GM12878 (cell line): Measurements from ENCODE around the gene RANGAP1. TPM values are rescaled to one million over a fixed set of nuclear protein-coding genes. Genes with fewer than 3 reads are reported as not detected.

Experiments
- ATAC-seq: fragments of 200-7000 bp; cut with Tn5 transposase; 3 replicates; pipeline ENCODE4 v1.9.1; 2020; ENCODE audit warnings: mild to moderate bottlenecking, moderate library complexity
- BruUV-seq: library from RNA; stranded (reverse); fragments of 400-500 nt; replicated peaks from 2 replicates; lab custom pipeline; 2021; lab: Mats Ljungman, UMichigan
- CTCF ChIA-PET: fragments of 300-600 bp; sonication (Branson Sonifier 250); formaldehyde crosslinking; extraction: SDS; loops from one replicate; lab custom pipeline; 2021; ENCODE audit warnings: inconsistent platforms; lab: Yijun Ruan, JAX
- POLR2A ChIA-PET: fragments of 350-600 bp; formaldehyde crosslinking; extraction: SDS; loops from one replicate; lab custom pipeline; 2021; ENCODE audit warnings: inconsistent platforms; lab: Charles Lee
- RAD21 ChIA-PET: fragments of 300-600 bp; sonication (Branson Sonifier 250); formaldehyde crosslinking; loops from one replicate; lab custom pipeline; 2023; ENCODE audit warnings: antibody characterized with exemption; ENCODE audit not compliant: unreplicated experiment; lab: Charles Lee
- SMC1A ChIA-PET: fragments of 300-600 bp; sonication (Branson Sonifier 250); formaldehyde crosslinking; loops from one replicate; lab custom pipeline; 2023; ENCODE audit not compliant: unreplicated experiment, uncharacterized antibody; lab: Charles Lee
- DNase-seq: peaks from one replicate; pipeline ENCODE4 v3.0.0-alpha.2; 2011; ENCODE audit warnings: low read depth, low spot score
- FAIRE-seq: peaks from 3 replicates; lab custom pipeline; 2011; peaks lifted over from hg19 to GRCh38; lab: Jason Lieb, UNC
- H2AFZ ChIP-seq: 2 replicates; pipeline ENCODE4 v1.6.0; 2011; ENCODE audit warnings: low read depth, low read length, control low read depth; ENCODE audit not compliant: control insufficient read depth
- H3K27ac ChIP-seq: 2 replicates; pipeline ENCODE4 v1.5.1; 2011; ENCODE audit warnings: control low read depth; ENCODE audit not compliant: control insufficient read depth, insufficient read depth
- H3K27me3 ChIP-seq, 2 experiments: replicated peaks in 1 of 2; 2 replicates each; pipeline versions ENCODE4 v1.6.0 to v1.6.1; 2011; ENCODE audit warnings: low read length in 1 of 2; ENCODE audit not compliant: control insufficient read depth in 2 of 2, insufficient read depth in 2 of 2
- H3K36me3 ChIP-seq, 2 experiments: 2 replicates each; pipeline ENCODE4 v1.5.1; 2011; ENCODE audit warnings: low read length in 1 of 2; ENCODE audit not compliant: control insufficient read depth in 2 of 2, insufficient read depth in 2 of 2
- H3K4me1 ChIP-seq: 2 replicates; pipeline ENCODE4 v1.6.1; 2011; ENCODE audit warnings: mild to moderate bottlenecking, low read length, moderate library complexity, mixed read lengths; ENCODE audit not compliant: control insufficient read depth, insufficient read depth
- H3K4me2 ChIP-seq: 2 replicates; pipeline ENCODE4 v1.6.0; 2011; ENCODE audit warnings: control low read depth; ENCODE audit not compliant: control insufficient read depth, insufficient read depth
- H3K4me3 ChIP-seq: fragments of 200-600 bp; sonication (generic); 2 replicates; pipeline ENCODE4 v1.5.1; 2016
- H3K79me2 ChIP-seq: 2 replicates; pipeline ENCODE4 v1.6.0; 2011; ENCODE audit warnings: low read length; ENCODE audit not compliant: control insufficient read depth, insufficient read depth
- H3K9ac ChIP-seq: 2 replicates; pipeline ENCODE4 v1.8.0; 2011; ENCODE audit warnings: low read length, control low read depth, mixed read lengths; ENCODE audit not compliant: control insufficient read depth, insufficient read depth
- H3K9me3 ChIP-seq: replicated peaks from 3 replicates; pipeline ENCODE4 v1.5.1; 2011; ENCODE audit warnings: mild to moderate bottlenecking, low read length; ENCODE audit not compliant: control insufficient read depth, insufficient read depth
- H4K20me1 ChIP-seq: 2 replicates; pipeline ENCODE4 v1.6.0; 2011; ENCODE audit not compliant: control insufficient read depth, insufficient read depth
- BMI1 ChIP-seq: fragments of 450-650 bp; IDR thresholded peaks from 2 replicates; pipeline ENCODE4 v1.6.1; 2016; ENCODE audit warnings: mild to moderate bottlenecking, moderate library complexity, borderline replicate concordance
- EP300 ChIP-seq, 2 experiments: fragments of 150-350 bp in 1 of 2; IDR thresholded peaks; 2 replicates each; pipeline ENCODE4 v1.6.1; 2011 to 2012; ENCODE audit warnings: low read depth in 2 of 2, low read length in 2 of 2, borderline replicate concordance in 1 of 2, improper control_type of control experiment in 1 of 2, inconsistent platforms in 1 of 2; ENCODE audit not compliant: control insufficient read depth in 1 of 2
- EZH2 ChIP-seq: IDR thresholded peaks from 2 replicates; pipeline ENCODE4 v1.6.1; 2012; ENCODE audit warnings: low read depth, mild to moderate bottlenecking, control low read depth, inconsistent platforms, low read length, borderline replicate concordance; ENCODE audit not compliant: control insufficient read depth
- MTA2 ChIP-seq: fragments of 450-650 bp; IDR thresholded peaks from 2 replicates; pipeline ENCODE4 v1.6.1; 2016; ENCODE audit warnings: low read depth, mild to moderate bottlenecking, moderate library complexity
- POU2F2 ChIP-seq: IDR thresholded peaks from 3 replicates; pipeline ENCODE4 v1.6.1; 2011; ENCODE audit warnings: low read depth, mild to moderate bottlenecking, low read length, borderline replicate concordance
- SREBF2 ChIP-seq: IDR thresholded peaks from 2 replicates; pipeline ENCODE4 v1.6.1; 2012; ENCODE audit warnings: mild to moderate bottlenecking, low read length
- ZSCAN29 ChIP-seq: fragments of 450-650 bp; IDR thresholded peaks from 2 replicates; pipeline ENCODE4 v1.6.1; 2017; ENCODE audit warnings: mild to moderate bottlenecking, moderate library complexity
- WGBS: methylation state at CpG from one replicate; pipeline ENCODE4 v1.1.6; 2016; ENCODE audit warnings: low lambda C conversion rate; ENCODE audit not compliant: insufficient replicate concordance, insufficient coverage; ENCODE audit errors: missing lambda C conversion rate; 5-methylcytosine and 5-hydroxymethylcytosine counted together
- in situ Hi-C: fragments of 300-500 bp; cut with MboI; formaldehyde crosslinking; loops from 9 replicates; pipeline ENCODE4 v1.14.3; 2018; ENCODE audit warnings: mixed read lengths
- intact Hi-C: fragments of 100-400 bp; cut with micrococcal nuclease; formaldehyde crosslinking; loops from one replicate; pipeline ENCODE4 v1.14.2; 2022; ENCODE audit not compliant: unreplicated experiment
- polyA plus RNA-seq, 11 experiments: library from polyadenylated mRNA; depleted of rRNA in 4 of 11; unstranded in 6 of 11; stranded (reverse) in 5 of 11; fragments of >200 nt; fragmentation: Nextera tagmentation in 4 of 11; fragmentation: Illumina TruSeq in 1 of 11; extraction: Ambion mirVana in 4 of 11; extraction: Trizol in 1 of 11; gene quantifications; 1 replicate in 1 of 11; 2 replicates in 10 of 11; pipeline versions ENCODE4 v1.2.1 to v1.2.3, GENCODE V29; 2011 to 2016; ENCODE audit warnings: inconsistent platforms in 2 of 11, missing spikeins in 2 of 11, low read depth in 1 of 11
- total RNA-seq, 4 experiments: library from RNA; depleted of rRNA in 3 of 4; stranded (reverse); fragments of >200 nt in 3 of 4; fragmentation: Illumina TruSeq in 1 of 4; extraction: Trizol in 1 of 4; gene quantifications; 2 replicates each; pipeline versions ENCODE4 v1.2.1 to v1.2.3, GENCODE V29; 2013 to 2021
- TF ChIP-seq, protein P1 (sequence below): fragments of 450-650 bp; IDR thresholded peaks from 2 replicates; pipeline ENCODE4 v1.6.1; 2017; ENCODE audit warnings: antibody characterized with exemption, mild to moderate bottlenecking, moderate library complexity
- TF ChIP-seq, protein P2 (sequence below): fragments of 450-650 bp; IDR thresholded peaks from 2 replicates; pipeline ENCODE4 v1.6.1; 2016; ENCODE audit warnings: mild to moderate bottlenecking
- TF ChIP-seq, protein P3 (sequence below): fragments of 450-650 bp; IDR thresholded peaks from 2 replicates; pipeline ENCODE4 v1.6.1; 2017; ENCODE audit warnings: low read depth, mild to moderate bottlenecking, moderate library complexity

RANGAP1 gene
- total and polyA plus RNA-seq, 10 of the 15 experiments (the other 5 are each of a cell fraction or from before 2014, with no cell fraction given), result 2.5 to 109 (median 60.2) TPM

DNA sequence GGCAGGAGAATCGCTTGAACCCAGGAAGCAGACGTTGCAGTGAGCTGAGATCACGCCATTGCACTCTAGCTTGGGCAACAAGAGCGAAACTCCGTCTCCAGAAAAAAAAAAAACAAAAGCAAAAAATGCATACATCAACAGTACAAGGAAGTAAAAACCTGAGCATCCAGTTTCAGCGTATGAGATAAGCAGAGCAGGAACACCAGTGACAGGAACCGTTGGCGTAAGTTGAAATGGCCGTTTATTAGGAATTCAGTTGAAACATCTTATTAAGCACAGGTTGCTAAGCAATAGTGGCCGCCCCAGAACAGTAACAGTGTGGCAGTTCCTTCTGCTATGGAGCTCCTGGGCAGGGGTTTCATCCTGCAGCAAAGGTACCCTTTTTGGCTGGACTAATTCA is 84.8 kb downstream of the RANGAP1 start:
- ChIA-PET SMC1A (no interaction called here), POLR2A (interaction anchor here (0.6 kb wide), 1 partner anchor 18 kb away, joined by 3 read pairs; no protein-coding TSS in a partner anchor), CTCF (no interaction called here), RAD21 (no interaction called here)
- TF ChIP-seq ZSCAN29, result no peak
- TF ChIP-seq, protein P1, sequence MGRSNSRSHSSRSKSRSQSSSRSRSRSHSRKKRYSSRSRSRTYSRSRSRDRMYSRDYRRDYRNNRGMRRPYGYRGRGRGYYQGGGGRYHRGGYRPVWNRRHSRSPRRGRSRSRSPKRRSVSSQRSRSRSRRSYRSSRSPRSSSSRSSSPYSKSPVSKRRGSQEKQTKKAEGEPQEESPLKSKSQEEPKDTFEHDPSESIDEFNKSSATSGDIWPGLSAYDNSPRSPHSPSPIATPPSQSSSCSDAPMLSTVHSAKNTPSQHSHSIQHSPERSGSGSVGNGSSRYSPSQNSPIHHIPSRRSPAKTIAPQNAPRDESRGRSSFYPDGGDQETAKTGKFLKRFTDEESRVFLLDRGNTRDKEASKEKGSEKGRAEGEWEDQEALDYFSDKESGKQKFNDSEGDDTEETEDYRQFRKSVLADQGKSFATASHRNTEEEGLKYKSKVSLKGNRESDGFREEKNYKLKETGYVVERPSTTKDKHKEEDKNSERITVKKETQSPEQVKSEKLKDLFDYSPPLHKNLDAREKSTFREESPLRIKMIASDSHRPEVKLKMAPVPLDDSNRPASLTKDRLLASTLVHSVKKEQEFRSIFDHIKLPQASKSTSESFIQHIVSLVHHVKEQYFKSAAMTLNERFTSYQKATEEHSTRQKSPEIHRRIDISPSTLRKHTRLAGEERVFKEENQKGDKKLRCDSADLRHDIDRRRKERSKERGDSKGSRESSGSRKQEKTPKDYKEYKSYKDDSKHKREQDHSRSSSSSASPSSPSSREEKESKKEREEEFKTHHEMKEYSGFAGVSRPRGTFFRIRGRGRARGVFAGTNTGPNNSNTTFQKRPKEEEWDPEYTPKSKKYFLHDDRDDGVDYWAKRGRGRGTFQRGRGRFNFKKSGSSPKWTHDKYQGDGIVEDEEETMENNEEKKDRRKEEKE, result no peak
- Histone ChIP-seq H3K9me3 (no peaks in the 10 kb centered on the region), H3K4me3 (no peak overlapping the region), H4K20me1 (no peaks in the 10 kb centered on the region), H3K9ac (no peak overlapping the region), H3K4me2 (no peak overlapping the region), H2AFZ (no peak overlapping the region), H3K27ac (no peak overlapping the region), H3K79me2 (peaks cover 8% of the 10 kb centered on the region), H3K36me3 (no peaks in the 10 kb centered on the region), H3K4me1 (peaks cover 3% of the 10 kb centered on the region), H3K27me3 (no peaks in the 10 kb centered on the region)
- FAIRE-seq (no peak), ATAC-seq (no peak), DNase-seq (no peak)
- WGBS, result 22% methylated on average over 7 of the region's 10 CpGs
- in situ Hi-C loops, result no loop called here
- intact Hi-C loops, result no loop called here
- BruUV-seq, result no TSS peak

DNA sequence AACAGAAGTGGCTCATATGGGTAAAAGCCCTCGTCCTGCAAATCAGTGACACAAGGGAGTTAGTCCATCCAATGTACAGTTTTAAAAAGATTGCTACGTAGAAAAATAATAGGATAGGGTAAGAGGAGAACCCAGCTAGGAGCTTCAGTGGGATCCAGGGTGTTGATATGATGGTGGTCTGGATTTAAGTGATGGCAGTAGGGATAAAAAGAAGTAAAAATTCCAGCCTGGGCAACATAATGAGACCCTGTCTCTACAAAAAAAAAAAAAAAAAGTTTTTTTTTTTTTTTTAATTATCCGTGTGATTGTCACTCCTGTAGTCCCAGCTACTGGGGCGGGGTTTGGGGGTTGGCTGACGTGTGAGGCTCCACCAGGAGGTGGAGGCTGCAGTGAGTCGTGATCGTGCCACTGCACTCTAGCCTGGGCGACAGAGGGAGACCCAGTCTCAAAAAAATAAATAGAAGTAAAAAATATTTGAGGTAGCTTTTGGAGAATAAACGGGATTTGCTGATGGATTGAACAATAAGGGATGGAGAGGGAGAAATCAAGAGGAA is 87.9 kb downstream of the RANGAP1 start:
- no peak for FAIRE-seq

More for the DNA sequence above, 87.9 kb downstream of the RANGAP1 start:
- Histone ChIP-seq H3K4me2 (peak overlapping the region; percentile 98), H3K4me1 (peaks cover 3% of the 10 kb centered on the region), H3K9me3 (no peaks in the 10 kb centered on the region), H4K20me1 (no peaks in the 10 kb centered on the region), H3K27ac (no peak overlapping the region), H3K9ac (peak overlapping the region; percentile 23; the same call in 1 of the 2 replicates), H3K27me3 (no peaks in the 10 kb centered on the region), H3K79me2 (no peaks in the 10 kb centered on the region), H3K4me3 (peak overlapping the region; percentile 90), H2AFZ (peak overlapping the region; percentile 97), H3K36me3 (no peaks in the 10 kb centered on the region)
- in situ Hi-C loops (no loop called here), intact Hi-C loops (no loop called here)
- WGBS, result 5% methylated on average over 9 of the region's 9 CpGs
- TF ChIP-seq EZH2 (no peak), POU2F2 (no peak), SREBF2 (no peak), MTA2 (no peak), EP300 (IDR thresholded peaks at IDR 0.05; ENCODE audit: borderline replicate concordance in 1 of 2, control insufficient read depth in 1 of 2, low read depth in 2 of 2, low read length in 2 of 2) (no peak), BMI1 (no peak)
- TF ChIP-seq, protein P2, sequence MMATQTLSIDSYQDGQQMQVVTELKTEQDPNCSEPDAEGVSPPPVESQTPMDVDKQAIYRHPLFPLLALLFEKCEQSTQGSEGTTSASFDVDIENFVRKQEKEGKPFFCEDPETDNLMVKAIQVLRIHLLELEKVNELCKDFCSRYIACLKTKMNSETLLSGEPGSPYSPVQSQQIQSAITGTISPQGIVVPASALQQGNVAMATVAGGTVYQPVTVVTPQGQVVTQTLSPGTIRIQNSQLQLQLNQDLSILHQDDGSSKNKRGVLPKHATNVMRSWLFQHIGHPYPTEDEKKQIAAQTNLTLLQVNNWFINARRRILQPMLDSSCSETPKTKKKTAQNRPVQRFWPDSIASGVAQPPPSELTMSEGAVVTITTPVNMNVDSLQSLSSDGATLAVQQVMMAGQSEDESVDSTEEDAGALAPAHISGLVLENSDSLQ, result peak; percentile 18; the same call in 1 of the 2 replicates
- TF ChIP-seq, protein P3, sequence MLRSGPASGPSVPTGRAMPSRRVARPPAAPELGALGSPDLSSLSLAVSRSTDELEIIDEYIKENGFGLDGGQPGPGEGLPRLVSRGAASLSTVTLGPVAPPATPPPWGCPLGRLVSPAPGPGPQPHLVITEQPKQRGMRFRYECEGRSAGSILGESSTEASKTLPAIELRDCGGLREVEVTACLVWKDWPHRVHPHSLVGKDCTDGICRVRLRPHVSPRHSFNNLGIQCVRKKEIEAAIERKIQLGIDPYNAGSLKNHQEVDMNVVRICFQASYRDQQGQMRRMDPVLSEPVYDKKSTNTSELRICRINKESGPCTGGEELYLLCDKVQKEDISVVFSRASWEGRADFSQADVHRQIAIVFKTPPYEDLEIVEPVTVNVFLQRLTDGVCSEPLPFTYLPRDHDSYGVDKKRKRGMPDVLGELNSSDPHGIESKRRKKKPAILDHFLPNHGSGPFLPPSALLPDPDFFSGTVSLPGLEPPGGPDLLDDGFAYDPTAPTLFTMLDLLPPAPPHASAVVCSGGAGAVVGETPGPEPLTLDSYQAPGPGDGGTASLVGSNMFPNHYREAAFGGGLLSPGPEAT, result no peak
- SMC1A ChIA-PET, result interaction anchor here (0.7 to 1.0 kb wide), 2 partner anchors 10 to 275 kb away, joined by 3 read pairs; no protein-coding TSS in a partner anchor
- POLR2A ChIA-PET, result interaction anchor here (0.6 to 0.7 kb wide), 5 partner anchors 21 to 265 kb away, joined by 3 to 6 read pairs (median 4); no protein-coding TSS in a partner anchor
- DNase-seq, result no peak
- CTCF ChIA-PET, result interaction anchor here (0.5 to 2.8 kb wide), 4 partner anchors 8 to 524 kb away, joined by 3 to 11 read pairs (median 6); no protein-coding TSS in a partner anchor
- no TSS peak for BruUV-seq
- ATAC-seq, result peak; percentile 42; the same call in 2 of the 3 replicates
- RAD21 ChIA-PET, result interaction anchor here (0.7 to 1.4 kb wide), 3 partner anchors 168 to 276 kb away, joined by 3 to 5 read pairs (median 4); no protein-coding TSS in a partner anchor
